HG03196 (cell line): ENCODE data around the gene PLD1.
"Not testable (repeated sequence)": the region's sequence is repeated elsewhere in the genome, so short reads cannot be mapped to it uniquely, and the experiment has no call there.

Experiments used
- ATAC-seq: cut with Tn5 transposase; IDR thresholded peaks from one replicate; pipeline ENCODE4 v1.9.1; 2021; ENCODE audit not compliant: unreplicated experiment

Gene PLD1

GRCh38 chr3:171809861-171810628 is at the start of gene PLD1:
Gene PLD1 (minus strand): TSS chr3:171810483. CDS start chr3:171738051, 72,432 bp downstream.
- ATAC-seq: peak; percentile 50

GRCh38 chr3:171858770-171859169 is 48.5 kb upstream of the PLD1 start:
- ATAC-seq: not testable (repeated sequence)

- no peak for ATAC-seq
These were observed 44.5 kb upstream of the PLD1 start for GRCh38 chr3:171854649-171855305.

- no peak for ATAC-seq
These were observed 41.4 kb upstream of the PLD1 start for GRCh38 chr3:171851660-171852058.

- ATAC-seq: no peak
These were observed 40.8 kb upstream of the PLD1 start for GRCh38 chr3:171850960-171851659.

GRCh38 chr3:171850320-171850959 is 40.2 kb upstream of the PLD1 start:
- ATAC-seq: no peak

- no peak for ATAC-seq
These were observed 39.5 kb upstream of the PLD1 start for GRCh38 chr3:171849617-171850319.

- ATAC-seq: no peak
These were observed 37.4 kb upstream of the PLD1 start for GRCh38 chr3:171847595-171848259.

- ATAC-seq: no peak
These were observed 36.9 kb upstream of the PLD1 start for GRCh38 chr3:171847133-171847532.

GRCh38 chr3:171846597-171846996 is 36.3 kb upstream of the PLD1 start:
- ATAC-seq: peak; percentile 95

GRCh38 chr3:171845481-171846284 is 35.4 kb upstream of the PLD1 start:
- no peak for ATAC-seq

- ATAC-seq: no peak
These were observed 34.6 kb upstream of the PLD1 start for GRCh38 chr3:171844873-171845272.

GRCh38 chr3:171842864-171843518 is 32.7 kb upstream of the PLD1 start, which contains the start of gene TMEM212:
Gene TMEM212 (plus strand): TSS chr3:171843349. CDS start chr3:171843384, 35 bp downstream.
- no peak for ATAC-seq

GRCh38 chr3:171841620-171842000 is 31.3 kb upstream of the PLD1 start:
- no peak for ATAC-seq

- no peak for ATAC-seq
These were observed 30.7 kb upstream of the PLD1 start for GRCh38 chr3:171840811-171841619.

GRCh38 chr3:171840445-171840810 is 30.1 kb upstream of the PLD1 start:
- no peak for ATAC-seq

- no peak for ATAC-seq
These were observed 29.0 kb upstream of the PLD1 start for GRCh38 chr3:171839270-171839669.

GRCh38 chr3:171838218-171838720 is 28.0 kb upstream of the PLD1 start:
- no peak for ATAC-seq
